A549 treated with dexamethasone at 1 μM for 4 hours (cell line): ENCODE measurements around the gene FUT1. TPM values are rescaled to one million over a fixed set of nuclear protein-coding genes. Genes with fewer than 3 reads are reported as not detected.

ENCODE experiments used
- total RNA-seq: library from RNA; stranded (reverse); fragments of 200-300 nt; extraction: Qiagen RNA extraction; gene quantifications from 5 replicates; pipeline ENCODE4 v1.2.3, GENCODE V29; 2022

Gene FUT1
- total RNA-seq = 0.07 to 0.11 TPM (median 0.08 TPM) in 5 replicates

GRCh38 chr19:48752496-48753365, at the start of gene FUT1:
Gene FUT1, minus strand, starts transcription at chr19:48752641. Its CDS starts 1,360 bp downstream, at chr19:48751281.

GRCh38 chr19:48755084-48755641, 2.7 kb upstream of the FUT1 start, which contains the start of gene FGF21:
Gene FGF21, plus strand, starts transcription at chr19:48755524. Its CDS starts 713 bp downstream, at chr19:48756237.

GRCh38 chr19:48746738-48747575, 5.5 kb downstream of the FUT1 start, which contains the start of gene IZUMO1:
Gene IZUMO1, minus strand, starts transcription at chr19:48746909. Its CDS starts 1,050 bp downstream, at chr19:48745859.

GRCh38 chr19:48740164-48740972, 12.1 kb downstream of the FUT1 start, which contains the start of gene RASIP1:
Gene RASIP1, minus strand, starts transcription at chr19:48740610. Its CDS starts 328 bp downstream, at chr19:48740282.

GRCh38 chr19:48719263-48720171, 32.9 kb downstream of the FUT1 start, which contains the start of gene MAMSTR:
Gene MAMSTR, minus strand, starts transcription at chr19:48719725. Its CDS starts 694 bp downstream, at chr19:48719031.

Other genes starting within 250 kb of the FUT1 start
- gene LMTK3, start 240.8 kb downstream of the FUT1 start, total RNA-seq = 2.2 to 5.3 TPM (median 4.8 TPM) in 5 replicates
- 11.9 to 18.4 TPM (median 17.2 TPM) in 5 replicates for gene SULT2B1, start 200.5 kb downstream of the FUT1 start, total RNA-seq
- gene SPACA4, start 145.9 kb downstream of the FUT1 start, total RNA-seq = 0.08 to 0.11 TPM in 2 of 5 replicates, not detected in the others
- gene FAM83E, start 137.6 kb downstream of the FUT1 start, total RNA-seq = 0.12 to 0.40 TPM (median 0.18 TPM) in 5 replicates
- gene RPL18, start 133.5 kb downstream of the FUT1 start, total RNA-seq = 2,904 to 3,740 TPM (median 3,069 TPM) in 5 replicates
- gene SPHK2, start 133.1 kb downstream of the FUT1 start, total RNA-seq = 10.1 to 17.1 TPM (median 15.9 TPM) in 5 replicates
- 1.5 to 2.7 TPM (median 1.7 TPM) in 5 replicates for gene DBP, start 115.3 kb downstream of the FUT1 start, total RNA-seq
- 7.6 to 13.1 TPM (median 9.9 TPM) in 5 replicates for gene CA11, start 106.5 kb downstream of the FUT1 start, total RNA-seq
- 0.07 to 0.29 TPM (median 0.19 TPM) in 5 replicates for gene NTN5, start 79.6 kb downstream of the FUT1 start, total RNA-seq
- not detected in 5 replicates for gene FUT2, start 56.7 kb downstream of the FUT1 start, total RNA-seq
- gene MAMSTR, start 32.9 kb downstream of the FUT1 start, total RNA-seq = 0.30 to 0.66 TPM (median 0.33 TPM) in 5 replicates
- gene RASIP1, start 12.0 kb downstream of the FUT1 start, total RNA-seq = 0.29 to 0.98 TPM (median 0.54 TPM) in 5 replicates
- gene IZUMO1, start 5.7 kb downstream of the FUT1 start, total RNA-seq = not detected in 5 replicates
- gene FGF21, start 2.9 kb upstream of the FUT1 start, total RNA-seq = not detected in 5 replicates
- 48.8 to 56.6 TPM (median 56.3 TPM) in 5 replicates for gene BCAT2, start 58.4 kb upstream of the FUT1 start, total RNA-seq
- 12.1 to 15.5 TPM (median 13.1 TPM) in 5 replicates for gene HSD17B14, start 83.8 kb upstream of the FUT1 start, total RNA-seq
- 1.3 to 1.5 TPM (median 1.4 TPM) in 5 replicates for gene PLEKHA4, start 116.0 kb upstream of the FUT1 start, total RNA-seq
- gene PPP1R15A, start 119.8 kb upstream of the FUT1 start, total RNA-seq = 76.6 to 102 TPM (median 92.1 TPM) in 5 replicates
- gene TULP2, start 146.1 kb upstream of the FUT1 start, total RNA-seq = not detected in 5 replicates
- gene NUCB1, start 147.7 kb upstream of the FUT1 start, total RNA-seq = 182 to 210 TPM (median 199 TPM) in 5 replicates
- gene DHDH, start 181.1 kb upstream of the FUT1 start, total RNA-seq = 0.62 to 1.5 TPM (median 1.2 TPM) in 5 replicates
- gene BAX, start 202.2 kb upstream of the FUT1 start, total RNA-seq = 254 to 381 TPM (median 326 TPM) in 5 replicates
- 16,748 to 23,741 TPM (median 18,953 TPM) in 5 replicates for gene FTL, start 212.7 kb upstream of the FUT1 start, total RNA-seq
- 17.3 to 24.3 TPM (median 21.1 TPM) in 5 replicates for gene GYS1, start 240.7 kb upstream of the FUT1 start, total RNA-seq
- 224 to 281 TPM (median 256 TPM) in 5 replicates for gene RUVBL2, start 241.2 kb upstream of the FUT1 start, total RNA-seq